ENCODE data around the gene CDAN1.

DNA sequence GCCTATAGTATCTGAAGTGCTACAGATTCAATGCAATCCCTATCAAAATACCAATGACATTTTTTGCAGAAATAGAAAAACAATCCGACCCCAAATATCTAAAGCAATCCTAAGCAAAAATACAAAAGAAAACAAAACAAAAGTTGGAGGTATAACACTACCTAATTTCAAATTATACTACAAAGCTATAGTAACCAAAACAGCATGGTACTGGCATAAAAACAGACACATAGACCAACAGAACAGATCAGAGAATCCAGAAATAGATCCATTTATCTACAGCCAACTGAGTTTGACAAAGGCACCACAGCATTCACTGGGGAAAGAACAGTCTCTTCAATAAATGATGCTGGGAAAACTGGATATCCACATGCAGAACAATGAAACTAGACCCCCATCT is 23.8 kb upstream of the CDAN1 start:
- TF ChIP-seq, protein P1, sequence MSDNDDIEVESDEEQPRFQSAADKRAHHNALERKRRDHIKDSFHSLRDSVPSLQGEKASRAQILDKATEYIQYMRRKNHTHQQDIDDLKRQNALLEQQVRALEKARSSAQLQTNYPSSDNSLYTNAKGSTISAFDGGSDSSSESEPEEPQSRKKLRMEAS (IDR thresholded peaks at IDR 0.05; ENCODE audit: low read depth, low read length), result no peak
- TF ChIP-seq CTCF (IDR thresholded peaks at IDR 0.05; ENCODE audit: low read depth, low read length) (no peak), MYC (IDR thresholded peaks at IDR 0.05; ENCODE audit: low read depth, low read length) (no peak), POLR2A (IDR thresholded peaks at IDR 0.05; ENCODE audit: extremely low read depth, insufficient read length) (no peak)

All from NB4 (cell line).